Body of pancreas (tissue), 4 donors: ENCODE data around the gene GLMN. TPM values are rescaled to one million over a fixed set of nuclear protein-coding genes. Genes with fewer than 3 reads are reported as not detected.
"Not testable (repeated sequence)": the region's sequence is repeated elsewhere in the genome, so short reads cannot be mapped to it uniquely, and the experiment has no call there.

ENCODE experiments used
- ATAC-seq: fragments of 150-250 bp; one replicate; pipeline ENCODE4 v1.9.1; 2016
- DNase-seq, 4 donors: peaks; one replicate each; pipeline ENCODE4 v3.0.0-alpha.2; 2019
- H3K27ac ChIP-seq, 4 donors: fragments of 200-600 bp; sonication (generic); 1 replicate in 3 of 4; 2 replicates in 1 of 4; pipeline versions ENCODE4 v1.5.1 to v1.6.1; 2016 to 2019; ENCODE audit warnings: mild to moderate bottlenecking in 1 of 4, mixed read lengths in 1 of 4, moderate library complexity in 1 of 4
- H3K27me3 ChIP-seq, 2 donors: fragments of 200-600 bp; sonication (generic); one replicate each; pipeline ENCODE4 v1.6.0; 2016; ENCODE audit warnings: mild to moderate bottlenecking in 1 of 2
- H3K36me3 ChIP-seq, 2 donors: fragments of 200-600 bp; sonication (generic); replicated peaks in 1 of 2; 2 replicates each; pipeline ENCODE4 v1.5.1; 2016; ENCODE audit warnings: low read depth in 2 of 2; ENCODE audit not compliant: insufficient read depth in 1 of 2
- H3K4me1 ChIP-seq: fragments of 200-600 bp; sonication (generic); one replicate; pipeline ENCODE4 v1.6.0; 2016
- H3K4me3 ChIP-seq, 2 donors: fragments of 200-600 bp; sonication (generic); 1 replicate in 1 of 2; 2 replicates in 1 of 2; pipeline ENCODE4 v1.5.1; 2016 to 2019
- H3K9me3 ChIP-seq, 3 donors: fragments of 200-600 bp; sonication (generic); 1 replicate in 2 of 3; 2 replicates in 1 of 3; pipeline ENCODE4 v1.5.1; 2016
- CTCF ChIP-seq, 7 experiments: fragments of 450-650 bp in 4 of 7; fragments of 200-600 bp in 3 of 7; sonication (generic) in 3 of 7; IDR thresholded peaks; one replicate each; pipeline ENCODE4 v1.5.1; 2016 to 2019; ENCODE audit warnings: antibody characterized with exemption in 7 of 7
- POLR2A ChIP-seq, 3 donors: fragments of 450-650 bp; IDR thresholded peaks; one replicate each; pipeline ENCODE4 v1.6.1; 2016; ENCODE audit warnings: antibody characterized with exemption in 3 of 3, mild to moderate bottlenecking in 2 of 3
- WGBS, 2 donors: methylation state at CpG; one replicate each; pipeline ENCODE4 v1.1.5; 2017; 5-methylcytosine and 5-hydroxymethylcytosine counted together
- intact Hi-C: fragments of 100-400 bp; cut with DNase I; formaldehyde crosslinking; loops from one replicate; pipeline ENCODE4 v1.15.1; 2023
- total RNA-seq, 2 donors: library from RNA; depleted of rRNA; stranded (reverse); fragments of >200 nt; gene quantifications; one replicate each; pipeline ENCODE4 v1.1.0, GENCODE V29; 2016

The GLMN gene
- total RNA-seq, 2 donors from 2014 or later = 3.6 to 4.7 TPM

GRCh38 chr1:92259350-92259749, 39.4 kb downstream of the GLMN start:
- no peak for ATAC-seq

GRCh38 chr1:92254714-92255113, 44.1 kb downstream of the GLMN start:
- H3K36me3 ChIP-seq, intact Hi-C loops, H3K4me3 ChIP-seq, H3K9me3 ChIP-seq, H3K4me1 ChIP-seq, H3K27me3 ChIP-seq, DNase-seq, H3K27ac ChIP-seq, ATAC-seq: not testable (repeated sequence)
- WGBS, 2 donors = 62 to 66% methylated on average over 3 of the region's 3 CpGs

More at GRCh38 chr1:92259350-92259749, 39.4 kb downstream of the GLMN start:
- no peak for TF ChIP-seq POLR2A (IDR thresholded peaks at IDR 0.05)
- TF ChIP-seq CTCF (IDR thresholded peaks at IDR 0.05) = no peak
- no peak for DNase-seq
- no peak overlapping the region for H3K4me3 ChIP-seq
- H3K27me3 ChIP-seq = no peaks in the 10 kb centered on the region
- 95 to 100% methylated on average over 1 of the region's 1 CpG for WGBS, 2 donors
- no peaks in the 10 kb centered on the region for H3K9me3 ChIP-seq
- H3K4me1 ChIP-seq = no peaks in the 10 kb centered on the region
- peaks cover 0 to 6% of the 10 kb centered on the region in 2 donors for H3K36me3 ChIP-seq
- no peak overlapping the region for H3K27ac ChIP-seq
- intact Hi-C loops = no loop called here

GRCh38 chr1:92244376-92244775, 54.4 kb downstream of the GLMN start:
- intact Hi-C loops = no loop called here
- TF ChIP-seq CTCF (IDR thresholded peaks at IDR 0.05) (no peak), POLR2A (IDR thresholded peaks at IDR 0.05) (no peak)
- H3K4me3 ChIP-seq = no peak overlapping the region
- whole genome bisulfite sequencing, 2 donors = 90 to 91% methylated on average over 1 of the region's 1 CpG
- H3K27ac ChIP-seq = no peak overlapping the region
- H3K4me1 ChIP-seq = no peaks in the 10 kb centered on the region
- H3K27me3 ChIP-seq = no peaks in the 10 kb centered on the region
- DNase-seq = no peak
- H3K9me3 ChIP-seq = no peaks in the 10 kb centered on the region
- no peaks in the 10 kb centered on the region for H3K36me3 ChIP-seq
- no peak for ATAC-seq

GRCh38 chr1:92240034-92240433, 58.8 kb downstream of the GLMN start:
- ATAC-seq (no peak), DNase-seq (no peak)
- TF ChIP-seq CTCF (IDR thresholded peaks at IDR 0.05) (no peak), POLR2A (IDR thresholded peaks at IDR 0.05) (no peak)
- Histone ChIP-seq H3K4me3 (no peak overlapping the region), H3K27me3 (no peaks in the 10 kb centered on the region), H3K4me1 (no peaks in the 10 kb centered on the region), H3K27ac (no peak overlapping the region), H3K36me3 (no peaks in the 10 kb centered on the region), H3K9me3 (no peaks in the 10 kb centered on the region)
- intact Hi-C loops = no loop called here
- 87 to 88% methylated on average over 2 of the region's 2 CpGs for WGBS, 2 donors

GRCh38 chr1:92230736-92231135, 68.1 kb downstream of the GLMN start:
- no peak for ATAC-seq
- TF ChIP-seq CTCF (IDR thresholded peaks at IDR 0.05) = no peak
- TF ChIP-seq POLR2A (IDR thresholded peaks at IDR 0.05) = no peak
- no peaks in the 10 kb centered on the region for H3K27me3 ChIP-seq
- intact Hi-C loops = no loop called here
- no peaks in the 10 kb centered on the region for H3K9me3 ChIP-seq
- no peak overlapping the region for H3K4me3 ChIP-seq
- no peak overlapping the region for H3K27ac ChIP-seq
- no peaks in the 10 kb centered on the region for H3K36me3 ChIP-seq
- H3K4me1 ChIP-seq = no peaks in the 10 kb centered on the region
- 76 to 85% methylated on average over 1 of the region's 1 CpG for WGBS, 2 donors
- no peak for DNase-seq
